Activated gamma-delta T cell treated with Interleukin-2 at 50 U/mL for 16 hours (primary cell): Measurements from ENCODE around the gene LPP.

Source experiments
- DNase-seq: peaks from one replicate; pipeline ENCODE4 v3.0.0-alpha.2; 2020

The LPP gene

GRCh38 chr3:188199386-188199785 is 45.4 kb downstream of the LPP start:
- DNase-seq = no peak

- no peak for DNase-seq
These were observed 46.5 kb downstream of the LPP start for GRCh38 chr3:188200481-188200880.

- DNase-seq = no peak
These were observed 48.6 kb downstream of the LPP start for GRCh38 chr3:188202358-188203138.

GRCh38 chr3:188204526-188204925 is 50.6 kb downstream of the LPP start:
- DNase-seq = no peak

- no peak for DNase-seq
These were observed 52.0 kb downstream of the LPP start for GRCh38 chr3:188205992-188206416.

- no peak for DNase-seq
These were observed 52.8 kb downstream of the LPP start for GRCh38 chr3:188206787-188207186.

- no peak for DNase-seq
These were observed 54.1 kb downstream of the LPP start for GRCh38 chr3:188207941-188208515.

- DNase-seq = no peak
These were observed 54.6 kb downstream of the LPP start for GRCh38 chr3:188208516-188208981.

- DNase-seq = no peak
These were observed 55.1 kb downstream of the LPP start for GRCh38 chr3:188209034-188209433.

DNA sequence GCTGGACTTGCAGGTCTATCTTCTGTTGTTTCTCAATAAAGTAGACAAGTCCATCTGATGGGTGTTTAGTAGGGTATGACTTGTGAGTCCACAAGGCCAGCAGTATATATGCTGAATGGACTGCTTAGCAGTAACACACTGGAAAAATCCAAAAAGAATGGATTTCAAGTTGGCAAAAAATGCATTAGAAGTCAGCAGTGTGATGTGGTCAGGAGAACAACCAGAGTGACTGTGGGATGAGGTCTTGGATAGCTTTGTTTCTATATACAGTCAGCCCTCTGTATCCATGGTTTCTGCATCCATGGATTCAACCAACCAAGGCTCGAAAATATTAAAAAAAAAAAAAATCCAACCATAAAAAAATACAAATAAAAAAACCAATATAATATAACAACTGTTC is 55.8 kb downstream of the LPP start:
- no peak for DNase-seq

DNA sequence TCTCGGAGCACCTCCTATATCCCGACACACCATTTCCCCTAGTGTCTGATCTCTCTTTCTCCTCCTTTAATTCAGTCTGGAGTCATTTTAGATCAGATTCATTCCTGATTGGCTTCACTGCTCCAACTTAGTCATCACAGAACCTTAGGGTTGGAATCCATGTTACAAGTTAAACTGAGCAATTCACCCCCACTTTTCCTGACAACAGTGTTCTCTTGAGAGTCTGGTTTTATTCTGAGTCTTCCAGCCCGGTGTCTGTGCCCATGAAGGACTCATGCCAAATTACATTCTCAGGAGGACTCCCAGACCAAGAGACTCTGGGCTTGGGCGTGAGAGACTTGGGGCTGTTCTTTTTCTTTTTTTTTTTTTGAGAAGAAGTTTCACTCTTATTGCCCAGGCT is 57.5 kb downstream of the LPP start:
- no peak for DNase-seq

DNA sequence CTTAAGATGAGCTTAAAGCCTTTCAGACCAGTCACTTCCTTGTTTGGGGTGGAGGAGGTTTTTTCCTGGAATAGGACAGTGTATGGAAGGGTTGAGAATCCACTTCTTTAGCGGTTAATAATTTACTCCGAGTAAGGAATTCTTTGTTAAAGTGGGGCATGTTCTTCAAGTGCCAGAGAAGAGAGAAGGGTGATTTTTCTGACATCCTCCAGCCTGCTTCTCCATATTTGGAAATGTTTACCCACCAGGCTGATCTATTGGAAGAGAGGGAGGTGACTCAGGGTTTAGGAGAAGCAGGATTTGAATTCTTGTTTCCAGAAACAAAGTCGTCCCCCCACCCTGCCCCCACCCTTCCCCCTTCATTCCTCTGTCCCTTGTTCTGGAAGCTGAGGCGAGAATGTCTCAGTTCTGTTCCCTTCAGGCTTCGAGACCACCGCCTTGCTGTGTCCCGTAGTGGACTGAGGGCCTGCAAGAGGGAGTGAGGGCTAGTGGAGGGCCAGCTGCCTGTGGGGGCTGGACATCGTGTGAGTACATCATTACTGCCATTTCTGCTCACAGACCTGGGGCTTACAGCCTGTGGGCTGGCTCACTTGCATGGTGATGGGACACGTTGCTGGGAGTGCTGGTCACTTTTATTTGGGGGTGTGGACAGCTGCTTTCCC is 58.5 kb downstream of the LPP start:
- no peak for DNase-seq

- no peak for DNase-seq
These were observed 60.5 kb downstream of the LPP start for GRCh38 chr3:188214442-188214841.

DNA sequence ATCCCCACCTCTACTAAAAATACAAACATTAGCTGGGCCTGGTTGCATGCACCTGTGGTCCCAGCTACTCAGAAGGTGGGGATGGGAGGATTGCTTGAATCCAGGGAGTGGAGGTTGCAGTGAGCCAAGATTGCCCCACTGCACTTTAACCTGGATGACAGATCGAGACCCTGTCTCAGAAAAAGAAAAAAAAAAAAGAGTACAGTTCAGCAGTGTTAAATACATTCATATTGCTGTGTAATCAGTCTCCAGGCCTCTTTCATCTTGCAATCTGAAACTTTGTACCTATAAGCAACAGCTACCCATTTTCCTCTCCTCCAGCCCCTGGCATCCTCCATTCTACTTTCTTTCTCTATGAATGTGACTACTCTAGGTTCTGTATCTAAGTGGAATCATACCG is 61.2 kb downstream of the LPP start:
- DNase-seq = no peak

DNA sequence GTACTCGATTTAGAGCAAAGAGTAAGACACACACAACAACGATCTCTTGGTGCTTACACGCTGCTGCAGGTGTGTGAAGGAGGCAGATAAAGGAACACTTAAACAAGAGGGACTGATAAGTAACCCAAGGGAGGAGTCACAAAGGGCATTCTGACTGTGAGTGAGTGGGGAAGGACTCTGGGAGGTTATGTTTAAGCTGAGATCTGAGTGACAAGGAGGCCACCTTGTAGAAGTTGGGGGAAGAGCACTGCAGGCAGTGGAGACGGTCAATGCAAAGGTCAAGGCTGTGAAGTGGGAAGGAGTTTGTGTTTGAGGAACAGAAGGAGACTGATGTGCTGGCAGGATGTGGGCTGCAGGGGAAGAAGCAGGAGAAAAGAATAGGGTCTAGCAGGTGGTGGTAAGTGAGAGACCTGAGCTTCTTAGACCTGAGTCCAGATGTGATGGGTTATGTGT is 63.1 kb downstream of the LPP start:
- no peak for DNase-seq

DNA sequence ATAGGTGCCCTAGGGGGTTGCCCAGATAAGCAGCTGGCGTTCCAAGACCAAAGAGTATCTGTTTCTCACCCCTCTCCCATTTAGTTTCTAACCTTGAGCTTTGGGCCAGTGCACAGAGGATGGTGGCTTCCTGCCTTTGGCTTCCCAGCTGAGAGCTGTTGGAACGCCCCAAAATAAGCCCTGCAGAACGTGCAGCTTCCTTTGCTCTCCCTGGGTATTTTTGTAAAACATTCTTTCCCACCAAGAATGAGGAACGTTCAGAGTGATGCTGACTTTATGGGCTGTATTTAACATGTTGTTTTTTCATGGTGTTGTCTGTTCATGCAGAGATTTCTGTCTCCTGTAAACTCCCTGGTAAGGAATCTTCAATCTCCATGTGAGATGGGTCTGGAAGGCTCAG is 63.8 kb downstream of the LPP start:
- DNase-seq = no peak

- DNase-seq = no peak
These were observed 64.6 kb downstream of the LPP start for GRCh38 chr3:188218603-188219002.

- no peak for DNase-seq
These were observed 65.2 kb downstream of the LPP start for GRCh38 chr3:188219147-188219546.

GRCh38 chr3:188220097-188220788 is 66.3 kb downstream of the LPP start:
- DNase-seq = no peak

- no peak for DNase-seq
These were observed 67.2 kb downstream of the LPP start for GRCh38 chr3:188220988-188221818.

GRCh38 chr3:188223936-188224335 is 70.0 kb downstream of the LPP start:
- DNase-seq = no peak

- DNase-seq = no peak
These were observed 73.5 kb downstream of the LPP start for GRCh38 chr3:188227442-188227841.

GRCh38 chr3:188229177-188229576 is 75.2 kb downstream of the LPP start:
- no peak for DNase-seq
